PC-3 (cell line): Measurements from ENCODE around the gene TMEM14A. TPM values are rescaled to one million over a fixed set of nuclear protein-coding genes. Genes with fewer than 3 reads are reported as not detected.

ENCODE experiments used
- ATAC-seq: fragments of 200-7000 bp; cut with Tn5 transposase; 2 replicates; pipeline ENCODE4 v1.9.1; 2020; ENCODE audit warnings: mild to moderate bottlenecking, moderate library complexity
- BruUV-seq: library from RNA; stranded (reverse); fragments of 400-500 nt; replicated peaks from 2 replicates; lab custom pipeline; 2021; lab: Mats Ljungman, UMichigan
- CTCF ChIA-PET: fragments of 300-600 bp; sonication (Branson Sonifier 250); formaldehyde crosslinking; loops from one replicate; lab custom pipeline; 2022; ENCODE audit warnings: antibody characterized with exemption; lab: Charles Lee
- POLR2A ChIA-PET: fragments of 300-600 bp; sonication (Branson Sonifier 250); formaldehyde crosslinking; loops from one replicate; lab custom pipeline; 2022; ENCODE audit warnings: antibody characterized with exemption; ENCODE audit not compliant: unreplicated experiment; lab: Charles Lee
- DNase-seq: peaks from one replicate; pipeline ENCODE4 v3.0.0-alpha.2; 2015
- H2AFZ ChIP-seq: fragments of 300-600 bp; sonication (generic); 2 replicates; pipeline ENCODE4 v1.6.0; 2016; ENCODE audit warnings: antibody characterized with exemption, low read length
- H3F3A ChIP-seq: fragments of 300-600 bp; sonication (generic); one replicate; pipeline ENCODE4 v1.6.0; 2017; ENCODE audit warnings: antibody characterized with exemption, low read length, control low read depth, mild to moderate bottlenecking; ENCODE audit not compliant: unreplicated experiment
- H3K27ac ChIP-seq: fragments of 300-600 bp; sonication (generic); 2 replicates; pipeline ENCODE4 v1.5.1; 2016; ENCODE audit warnings: mild to moderate bottlenecking, low read length
- H3K27me3 ChIP-seq: fragments of 300-600 bp; sonication (generic); 2 replicates; pipeline ENCODE4 v1.6.1; 2016; ENCODE audit warnings: low read length, mixed read lengths
- H3K36me3 ChIP-seq: fragments of 300-600 bp; sonication (generic); 2 replicates; pipeline ENCODE4 v1.6.1; 2016; ENCODE audit warnings: low read depth, mixed run types, low read length, mixed read lengths
- H3K4me1 ChIP-seq: fragments of 300-600 bp; sonication (generic); 2 replicates; pipeline ENCODE4 v1.5.1; 2016; ENCODE audit warnings: low read length; ENCODE audit not compliant: insufficient read depth
- H3K4me2 ChIP-seq: fragments of 300-600 bp; sonication (generic); 2 replicates; pipeline ENCODE4 v1.6.0; 2016; ENCODE audit warnings: low read length
- H3K4me3 ChIP-seq: fragments of 300-600 bp; sonication (generic); 2 replicates; pipeline ENCODE4 v1.5.1; 2016; ENCODE audit warnings: mild to moderate bottlenecking, low read length, mixed read lengths
- H3K79me2 ChIP-seq: fragments of 300-600 bp; sonication (generic); 2 replicates; pipeline ENCODE4 v1.6.1; 2017; ENCODE audit warnings: low read length, mixed read lengths
- H3K9ac ChIP-seq: fragments of 300-600 bp; sonication (generic); 2 replicates; pipeline ENCODE4 v1.6.0; 2016; ENCODE audit warnings: mild to moderate bottlenecking, low read length
- H3K9me2 ChIP-seq: fragments of 300-600 bp; sonication (generic); replicated peaks from 2 replicates; pipeline ENCODE4 v1.6.1; 2016; ENCODE audit warnings: mixed run types, low read length, mixed read lengths
- H3K9me3 ChIP-seq: fragments of 300-600 bp; sonication (generic); 2 replicates; pipeline ENCODE4 v1.6.1; 2016; ENCODE audit warnings: low read length, mixed read lengths
- H4K20me1 ChIP-seq: fragments of 300-600 bp; sonication (generic); 2 replicates; pipeline ENCODE4 v1.6.1; 2016; ENCODE audit warnings: low read length, mixed read lengths
- CTCF ChIP-seq: fragments of 300-600 bp; sonication (generic); conservative IDR thresholded peaks from 2 replicates; pipeline ENCODE4 v1.5.1; 2017; ENCODE audit warnings: antibody characterized with exemption, low read depth, mild to moderate bottlenecking, low read length
- EZH2 ChIP-seq: fragments of 300-600 bp; sonication (generic); IDR thresholded peaks from one replicate; pipeline ENCODE4 v1.6.1; 2017; ENCODE audit warnings: antibody characterized with exemption, mild to moderate bottlenecking, low read length; ENCODE audit not compliant: unreplicated experiment
- EZH2phosphoT487 ChIP-seq: fragments of 300-600 bp; sonication (generic); IDR thresholded peaks from 2 replicates; pipeline ENCODE4 v1.6.1; 2018; ENCODE audit warnings: mild to moderate bottlenecking, antibody characterized with exemption, low read length, borderline replicate concordance
- intact Hi-C: fragments of 100-400 bp; cut with micrococcal nuclease; formaldehyde crosslinking; loops from 2 replicates; pipeline ENCODE4 v1.9.0; 2023
- total RNA-seq: library from RNA; depleted of rRNA; stranded (reverse); fragments of >200 nt; gene quantifications from 2 replicates; pipeline ENCODE4 v1.2.3, GENCODE V29; 2014

TMEM14A gene
- total RNA-seq, 1 experiment from 2014 or later, result 65.4 TPM

DNA sequence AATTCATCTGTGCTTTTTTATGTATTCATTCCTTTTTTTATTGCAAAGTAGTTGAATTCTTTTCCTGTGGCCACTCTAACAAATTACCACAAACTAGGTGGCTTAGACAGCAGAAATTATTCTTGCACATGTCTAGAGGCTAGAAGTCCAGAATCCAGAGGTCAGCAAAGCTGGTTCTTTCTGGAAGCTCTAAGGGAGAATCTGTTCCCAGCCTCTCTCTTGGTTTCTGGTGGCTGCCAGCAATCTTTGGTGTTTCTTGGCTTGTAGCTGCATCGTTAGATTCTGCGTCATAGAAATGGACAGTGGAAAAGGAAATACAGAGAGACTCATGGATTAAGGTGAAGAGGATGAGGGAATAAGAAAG, 53.1 kb downstream of the TMEM14A start:
- H3K9me2 ChIP-seq, result no peaks in the 10 kb centered on the region
- H3K4me2 ChIP-seq, result no peak overlapping the region
- ChIA-PET CTCF (no interaction called here), POLR2A (no interaction called here)
- no peak for TF ChIP-seq EZH2
- TF ChIP-seq EZH2phosphoT487, result no peak
- no peak for TF ChIP-seq CTCF
- H3K79me2 ChIP-seq, result no peaks in the 10 kb centered on the region
- ATAC-seq (no peak), DNase-seq (no peak)
- intact Hi-C loops, result loop anchor here (10.0 kb wide), 1 partner anchor 161 kb away; no protein-coding TSS in a partner anchor
- peaks cover 47% of the 10 kb centered on the region for H3K4me1 ChIP-seq
- BruUV-seq, result no TSS peak
- H3K27ac ChIP-seq, result no peak overlapping the region
- peaks cover 12% of the 10 kb centered on the region for H3F3A ChIP-seq
- H4K20me1 ChIP-seq, result no peaks in the 10 kb centered on the region
- no peak overlapping the region for H3K9ac ChIP-seq
- no peaks in the 10 kb centered on the region for H3K36me3 ChIP-seq
- H2AFZ ChIP-seq, result 0 out of 2 replicates have a peak overlapping the region, but pooled peaks have one; percentile 23
- H3K4me3 ChIP-seq, result no peak overlapping the region
- H3K9me3 ChIP-seq, result no peaks in the 10 kb centered on the region
- no peaks in the 10 kb centered on the region for H3K27me3 ChIP-seq

- H3F3A ChIP-seq, result peaks cover 12% of the 10 kb centered on the region
- peak overlapping the region; percentile 94 for H3K27ac ChIP-seq
- H3K36me3 ChIP-seq, result no peaks in the 10 kb centered on the region
- H2AFZ ChIP-seq, result peak overlapping the region; percentile 23
- POLR2A ChIA-PET, result no interaction called here
- no peaks in the 10 kb centered on the region for H3K9me3 ChIP-seq
- peak; percentile 86 for TF ChIP-seq CTCF
- TF ChIP-seq EZH2phosphoT487, result no peak
- CTCF ChIA-PET, result interaction anchor here (0.7 kb wide), 1 partner anchor 45 kb away, joined by 9 read pairs; no protein-coding TSS in a partner anchor
- H4K20me1 ChIP-seq, result no peaks in the 10 kb centered on the region
- no peaks in the 10 kb centered on the region for H3K9me2 ChIP-seq
- H3K9ac ChIP-seq, result peak overlapping the region; percentile 49
- H3K79me2 ChIP-seq, result no peaks in the 10 kb centered on the region
- peak overlapping the region; percentile 72 for H3K4me2 ChIP-seq
- intact Hi-C loops, result loop anchor here (5.0 to 10.0 kb wide), 2 partner anchors 160 to 273 kb away; partner anchors contain the start of gene GSTA4
- H3K4me1 ChIP-seq, result peaks cover 48% of the 10 kb centered on the region
- DNase-seq, result peak; percentile 80
- H3K27me3 ChIP-seq, result no peaks in the 10 kb centered on the region
- H3K4me3 ChIP-seq, result peak overlapping the region; percentile 31
- ATAC-seq, result peak; percentile 35; the same call in 1 of the 2 replicates
- BruUV-seq, result no TSS peak
These were observed 53.7 kb downstream of the TMEM14A start for GRCh38 chr6:52724406-52725121.

- DNase-seq, result peak; percentile 50
These were observed 54.2 kb downstream of the TMEM14A start for GRCh38 chr6:52725143-52725534.

More at GRCh38 chr6:52725143-52725534, 54.2 kb downstream of the TMEM14A start:
- TF ChIP-seq EZH2phosphoT487, result no peak
- no peaks in the 10 kb centered on the region for H4K20me1 ChIP-seq
- POLR2A ChIA-PET, result no interaction called here
- H3K4me1 ChIP-seq, result peaks cover 48% of the 10 kb centered on the region
- H3K9ac ChIP-seq, result peak overlapping the region; percentile 49
- peak overlapping the region; percentile 31 for H3K4me3 ChIP-seq
- peak overlapping the region; percentile 94 for H3K27ac ChIP-seq
- H3K27me3 ChIP-seq, result no peaks in the 10 kb centered on the region
- no TSS peak for BruUV-seq
- no peaks in the 10 kb centered on the region for H3K9me2 ChIP-seq
- ATAC-seq, result peak; percentile 12
- H2AFZ ChIP-seq, result peak overlapping the region; percentile 21
- peak overlapping the region; percentile 72 for H3K4me2 ChIP-seq
- intact Hi-C loops, result loop anchor here (5.0 to 10.0 kb wide), 2 partner anchors 160 to 272 kb away; partner anchors contain the start of gene GSTA4
- no peaks in the 10 kb centered on the region for H3K36me3 ChIP-seq
- no peaks in the 10 kb centered on the region for H3K9me3 ChIP-seq
- H3K79me2 ChIP-seq, result no peaks in the 10 kb centered on the region
- H3F3A ChIP-seq, result peaks cover 12% of the 10 kb centered on the region
- CTCF ChIA-PET, result interaction anchor here (0.7 kb wide), 1 partner anchor 44 kb away, joined by 9 read pairs; no protein-coding TSS in a partner anchor
